ENCODE results near the gene TKT.

TKT gene

DNA sequence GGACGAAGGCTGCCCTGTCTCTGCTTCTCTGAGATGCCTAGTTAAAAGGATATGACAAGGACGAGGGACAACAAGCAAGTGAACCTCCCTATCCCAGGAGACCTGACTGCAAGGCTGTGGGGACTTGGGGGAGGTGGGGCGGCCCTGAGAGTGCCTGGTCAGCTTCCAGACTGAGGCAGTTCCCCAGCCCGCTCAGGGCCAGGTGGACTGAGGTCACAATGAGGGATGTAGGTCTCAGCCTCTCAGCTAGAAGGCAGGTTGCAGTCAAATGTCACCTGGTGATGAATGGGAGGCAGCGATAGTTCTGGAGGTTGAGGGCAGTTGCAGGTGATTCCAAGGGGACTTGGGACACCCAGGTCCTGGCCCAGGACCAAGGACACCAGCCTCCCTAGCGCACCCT, 30.6 kb downstream of the TKT start:
- H3K27me3 ChIP-seq (ENCODE audit: control insufficient read depth, insufficient read depth, low read length, poor library complexity, severe bottlenecking), result no peaks in the 10 kb centered on the region
- H3K36me3 ChIP-seq (ENCODE audit: control insufficient read depth, insufficient read depth, low read length), result peaks cover 53% of the 10 kb centered on the region
- H3K4me1 ChIP-seq (ENCODE audit: control insufficient read depth, insufficient read depth, low read length), result no peaks in the 10 kb centered on the region
- H3K27ac ChIP-seq (ENCODE audit: insufficient read depth, low read depth, low read length, poor library complexity, severe bottlenecking), result no peak overlapping the region
- H3K9me3 ChIP-seq (ENCODE audit: control insufficient read depth, low read length), result no peaks in the 10 kb centered on the region
- no peak overlapping the region for H3K4me3 ChIP-seq (ENCODE audit: insufficient read depth, low read depth, low read length)
- 95 to 96% methylated on average over 6 of the region's 6 CpGs for WGBS, 2 experiments

- Histone ChIP-seq H3K4me3 (ENCODE audit: insufficient read depth, low read depth, low read length) (no peak overlapping the region), H3K27ac (ENCODE audit: insufficient read depth, low read depth, low read length, poor library complexity, severe bottlenecking) (no peak overlapping the region), H3K9me3 (ENCODE audit: control insufficient read depth, low read length) (no peaks in the 10 kb centered on the region), H3K36me3 (ENCODE audit: control insufficient read depth, insufficient read depth, low read length) (peaks cover 47% of the 10 kb centered on the region), H3K4me1 (ENCODE audit: control insufficient read depth, insufficient read depth, low read length) (no peaks in the 10 kb centered on the region), H3K27me3 (ENCODE audit: control insufficient read depth, insufficient read depth, low read length, poor library complexity, severe bottlenecking) (no peaks in the 10 kb centered on the region)
- WGBS, 2 experiments, result 91 to 96% methylated on average over 5 of the region's 5 CpGs
Observed at GRCh38 chr3:53224536-53224935, 31.3 kb downstream of the TKT start.

GRCh38 chr3:53224026-53224425, 31.8 kb downstream of the TKT start:
- WGBS, 2 experiments, result 89 to 94% methylated on average over 5 of the region's 5 CpGs
- H3K9me3 ChIP-seq (ENCODE audit: control insufficient read depth, low read length), result no peaks in the 10 kb centered on the region
- peaks cover 42% of the 10 kb centered on the region for H3K36me3 ChIP-seq (ENCODE audit: control insufficient read depth, insufficient read depth, low read length)
- H3K27ac ChIP-seq (ENCODE audit: insufficient read depth, low read depth, low read length, poor library complexity, severe bottlenecking), result no peak overlapping the region
- H3K4me1 ChIP-seq (ENCODE audit: control insufficient read depth, insufficient read depth, low read length), result no peaks in the 10 kb centered on the region
- no peaks in the 10 kb centered on the region for H3K27me3 ChIP-seq (ENCODE audit: control insufficient read depth, insufficient read depth, low read length, poor library complexity, severe bottlenecking)
- H3K4me3 ChIP-seq (ENCODE audit: insufficient read depth, low read depth, low read length), result no peak overlapping the region

- no peaks in the 10 kb centered on the region for H3K27me3 ChIP-seq (ENCODE audit: control insufficient read depth, insufficient read depth, low read length, poor library complexity, severe bottlenecking)
- no peak overlapping the region for H3K4me3 ChIP-seq (ENCODE audit: insufficient read depth, low read depth, low read length)
- no peaks in the 10 kb centered on the region for H3K4me1 ChIP-seq (ENCODE audit: control insufficient read depth, insufficient read depth, low read length)
- no peaks in the 10 kb centered on the region for H3K9me3 ChIP-seq (ENCODE audit: control insufficient read depth, low read length)
- WGBS, 2 experiments, result 94 to 96% methylated on average over 9 of the region's 9 CpGs
- peaks cover 37% of the 10 kb centered on the region for H3K36me3 ChIP-seq (ENCODE audit: control insufficient read depth, insufficient read depth, low read length)
- H3K27ac ChIP-seq (ENCODE audit: insufficient read depth, low read depth, low read length, poor library complexity, severe bottlenecking), result no peak overlapping the region
Observed at GRCh38 chr3:53223541-53223966, 32.3 kb downstream of the TKT start.

GRCh38 chr3:53223025-53223424, 32.8 kb downstream of the TKT start:
- no peaks in the 10 kb centered on the region for H3K4me1 ChIP-seq (ENCODE audit: control insufficient read depth, insufficient read depth, low read length)
- peaks cover 35% of the 10 kb centered on the region for H3K36me3 ChIP-seq (ENCODE audit: control insufficient read depth, insufficient read depth, low read length)
- no peaks in the 10 kb centered on the region for H3K9me3 ChIP-seq (ENCODE audit: control insufficient read depth, low read length)
- no peak overlapping the region for H3K27ac ChIP-seq (ENCODE audit: insufficient read depth, low read depth, low read length, poor library complexity, severe bottlenecking)
- H3K27me3 ChIP-seq (ENCODE audit: control insufficient read depth, insufficient read depth, low read length, poor library complexity, severe bottlenecking), result no peaks in the 10 kb centered on the region
- no peak overlapping the region for H3K4me3 ChIP-seq (ENCODE audit: insufficient read depth, low read depth, low read length)
- 77 to 78% methylated on average over 6 to 7 of the region's 7 CpGs for whole genome bisulfite sequencing, 2 experiments

GRCh38 chr3:53222183-53222901, 33.5 kb downstream of the TKT start:
- H3K4me1 ChIP-seq (ENCODE audit: control insufficient read depth, insufficient read depth, low read length), result no peaks in the 10 kb centered on the region
- no peaks in the 10 kb centered on the region for H3K27me3 ChIP-seq (ENCODE audit: control insufficient read depth, insufficient read depth, low read length, poor library complexity, severe bottlenecking)
- no peaks in the 10 kb centered on the region for H3K9me3 ChIP-seq (ENCODE audit: control insufficient read depth, low read length)
- H3K36me3 ChIP-seq (ENCODE audit: control insufficient read depth, insufficient read depth, low read length), result peaks cover 28% of the 10 kb centered on the region
- WGBS, 2 experiments, result 87 to 89% methylated on average over 12 of the region's 12 CpGs
- no peak overlapping the region for H3K27ac ChIP-seq (ENCODE audit: insufficient read depth, low read depth, low read length, poor library complexity, severe bottlenecking)
- H3K4me3 ChIP-seq (ENCODE audit: insufficient read depth, low read depth, low read length), result no peak overlapping the region

GRCh38 chr3:53221827-53222182, 34.0 kb downstream of the TKT start:
- no peaks in the 10 kb centered on the region for H3K9me3 ChIP-seq (ENCODE audit: control insufficient read depth, low read length)
- peaks cover 26% of the 10 kb centered on the region for H3K36me3 ChIP-seq (ENCODE audit: control insufficient read depth, insufficient read depth, low read length)
- 90 to 95% methylated on average over 3 of the region's 3 CpGs for WGBS, 2 experiments
- H3K4me1 ChIP-seq (ENCODE audit: control insufficient read depth, insufficient read depth, low read length), result no peaks in the 10 kb centered on the region
- no peaks in the 10 kb centered on the region for H3K27me3 ChIP-seq (ENCODE audit: control insufficient read depth, insufficient read depth, low read length, poor library complexity, severe bottlenecking)
- H3K4me3 ChIP-seq (ENCODE audit: insufficient read depth, low read depth, low read length), result no peak overlapping the region
- H3K27ac ChIP-seq (ENCODE audit: insufficient read depth, low read depth, low read length, poor library complexity, severe bottlenecking), result no peak overlapping the region

GRCh38 chr3:53221345-53221744, 34.5 kb downstream of the TKT start:
- Histone ChIP-seq H3K4me1 (ENCODE audit: control insufficient read depth, insufficient read depth, low read length) (no peaks in the 10 kb centered on the region), H3K4me3 (ENCODE audit: insufficient read depth, low read depth, low read length) (no peak overlapping the region), H3K9me3 (ENCODE audit: control insufficient read depth, low read length) (no peaks in the 10 kb centered on the region), H3K27ac (ENCODE audit: insufficient read depth, low read depth, low read length, poor library complexity, severe bottlenecking) (no peak overlapping the region), H3K27me3 (ENCODE audit: control insufficient read depth, insufficient read depth, low read length, poor library complexity, severe bottlenecking) (no peaks in the 10 kb centered on the region), H3K36me3 (ENCODE audit: control insufficient read depth, insufficient read depth, low read length) (peaks cover 22% of the 10 kb centered on the region)
- 93 to 98% methylated on average over 4 of the region's 4 CpGs for WGBS, 2 experiments

GRCh38 chr3:53219895-53220483, 35.8 kb downstream of the TKT start:
- 52% methylated on average over 10 of the region's 10 CpGs for WGBS, 2 experiments
- Histone ChIP-seq H3K9me3 (ENCODE audit: control insufficient read depth, low read length) (no peaks in the 10 kb centered on the region), H3K4me3 (ENCODE audit: insufficient read depth, low read depth, low read length) (no peak overlapping the region)

GRCh38 chr3:53218131-53218530, 37.7 kb downstream of the TKT start:
- WGBS, 2 experiments, result 94 to 98% methylated on average over 2 of the region's 2 CpGs
- H3K4me3 ChIP-seq (ENCODE audit: insufficient read depth, low read depth, low read length), result no peak overlapping the region
- H3K27ac ChIP-seq (ENCODE audit: insufficient read depth, low read depth, low read length, poor library complexity, severe bottlenecking), result no peak overlapping the region
- H3K27me3 ChIP-seq (ENCODE audit: control insufficient read depth, insufficient read depth, low read length, poor library complexity, severe bottlenecking), result no peaks in the 10 kb centered on the region
- H3K36me3 ChIP-seq (ENCODE audit: control insufficient read depth, insufficient read depth, low read length), result no peaks in the 10 kb centered on the region
- H3K4me1 ChIP-seq (ENCODE audit: control insufficient read depth, insufficient read depth, low read length), result no peaks in the 10 kb centered on the region
- H3K9me3 ChIP-seq (ENCODE audit: control insufficient read depth, low read length), result no peaks in the 10 kb centered on the region

More at GRCh38 chr3:53219895-53220483, 35.8 kb downstream of the TKT start:
- Histone ChIP-seq H3K27ac (ENCODE audit: insufficient read depth, low read depth, low read length, poor library complexity, severe bottlenecking) (no peak overlapping the region), H3K36me3 (ENCODE audit: control insufficient read depth, insufficient read depth, low read length) (peaks cover 9% of the 10 kb centered on the region), H3K27me3 (ENCODE audit: control insufficient read depth, insufficient read depth, low read length, poor library complexity, severe bottlenecking) (no peaks in the 10 kb centered on the region), H3K4me1 (ENCODE audit: control insufficient read depth, insufficient read depth, low read length) (no peaks in the 10 kb centered on the region)
